ENCODE results near the gene TTLL13. TPM values are rescaled to one million over a fixed set of nuclear protein-coding genes. Genes with fewer than 3 reads are reported as not detected.
A peak's percentile ranks its signal among the peaks of the same experiment; 100 is the strongest.

TTLL13 gene
- total RNA-seq, 1 donor from 2014 or later: 0.32 TPM

GRCh38 chr15:90214553-90215196, 34.7 kb upstream of the TTLL13 start:
- DNase-seq (ENCODE audit: low spot score): no peak

GRCh38 chr15:90217671-90218394, 31.5 kb upstream of the TTLL13 start:
- DNase-seq (ENCODE audit: low spot score): no peak

GRCh38 chr15:90219421-90220141, 29.8 kb upstream of the TTLL13 start:
- DNase-seq (ENCODE audit: low spot score): no peak

- DNase-seq (ENCODE audit: low spot score): peak; percentile 75
Observed at GRCh38 chr15:90221246-90221900, 28.0 kb upstream of the TTLL13 start.

- no peak for DNase-seq (ENCODE audit: low spot score)
Observed at GRCh38 chr15:90222547-90222946, 26.8 kb upstream of the TTLL13 start.

- DNase-seq (ENCODE audit: low spot score): no peak
Observed at GRCh38 chr15:90223441-90224165, 25.8 kb upstream of the TTLL13 start.

GRCh38 chr15:90225047-90225446, 24.3 kb upstream of the TTLL13 start:
- no peak for DNase-seq (ENCODE audit: low spot score)

GRCh38 chr15:90225504-90226234, 23.7 kb upstream of the TTLL13 start:
- DNase-seq (ENCODE audit: low spot score): no peak

- DNase-seq (ENCODE audit: low spot score): no peak
Observed at GRCh38 chr15:90227336-90227735, 22.0 kb upstream of the TTLL13 start.

- no peak for DNase-seq (ENCODE audit: low spot score)
Observed at GRCh38 chr15:90227816-90228772, 21.3 kb upstream of the TTLL13 start.

GRCh38 chr15:90228960-90229359, 20.4 kb upstream of the TTLL13 start:
- DNase-seq (ENCODE audit: low spot score): no peak

GRCh38 chr15:90230071-90230494, 19.3 kb upstream of the TTLL13 start:
- peak; percentile 70 for DNase-seq (ENCODE audit: low spot score)

GRCh38 chr15:90230610-90231009, 18.7 kb upstream of the TTLL13 start:
- DNase-seq (ENCODE audit: low spot score): no peak

- peak; percentile 47 for DNase-seq (ENCODE audit: low spot score)
Observed at GRCh38 chr15:90231028-90232017, 18.0 kb upstream of the TTLL13 start.

GRCh38 chr15:90232196-90232595, 17.2 kb upstream of the TTLL13 start:
- DNase-seq (ENCODE audit: low spot score): no peak

GRCh38 chr15:90232941-90233386, 16.4 kb upstream of the TTLL13 start:
- DNase-seq (ENCODE audit: low spot score): no peak

GRCh38 chr15:90233387-90234095, 15.8 kb upstream of the TTLL13 start, which contains the start of gene CIB1:
Gene CIB1, minus strand, starts transcription at chr15:90233941. Its CDS starts 56 bp downstream, at chr15:90233885.
- peak; percentile 98 for DNase-seq (ENCODE audit: low spot score)

Measured in mucosa of gallbladder (tissue), 1 donor.